HG02981 (cell line): ENCODE data around the gene CUL9.
"Not testable (repeated sequence)": the region's sequence is repeated elsewhere in the genome, so short reads cannot be mapped to it uniquely, and the experiment has no call there.

ENCODE experiments used
- ATAC-seq: cut with Tn5 transposase; IDR thresholded peaks from one replicate; pipeline ENCODE4 v1.9.1; 2021; ENCODE audit warnings: mild to moderate bottlenecking, moderate library complexity; ENCODE audit not compliant: unreplicated experiment

The CUL9 gene

GRCh38 chr6:43181942-43182860, at the start of gene CUL9:
CUL9 (plus strand) TSS chr6:43182196; CDS start chr6:43184311, 2,115 bp downstream.
- peak; percentile 86 for ATAC-seq

DNA sequence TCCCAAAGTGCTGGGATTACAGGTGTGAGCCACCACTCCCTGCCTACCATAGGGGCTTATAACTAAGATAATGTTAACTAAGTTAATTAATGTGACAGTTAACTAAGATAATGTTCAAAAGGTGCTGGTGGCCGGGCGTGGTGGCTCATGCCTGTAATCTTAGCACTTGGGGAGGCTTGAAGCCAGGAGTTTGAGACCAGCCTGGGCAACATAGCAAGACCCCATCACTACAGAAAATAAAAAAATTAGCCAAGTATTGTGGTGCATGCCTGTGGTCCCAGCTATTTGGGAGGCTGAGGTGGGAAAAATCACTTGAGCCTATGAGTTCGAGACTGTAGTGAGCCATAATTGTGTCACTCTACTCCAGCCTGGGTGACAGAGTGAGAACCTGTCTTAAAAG, 43.7 kb upstream of the CUL9 start:
- ATAC-seq = no peak

GRCh38 chr6:43139973-43140372, 42.0 kb upstream of the CUL9 start:
- ATAC-seq = not testable (repeated sequence)

DNA sequence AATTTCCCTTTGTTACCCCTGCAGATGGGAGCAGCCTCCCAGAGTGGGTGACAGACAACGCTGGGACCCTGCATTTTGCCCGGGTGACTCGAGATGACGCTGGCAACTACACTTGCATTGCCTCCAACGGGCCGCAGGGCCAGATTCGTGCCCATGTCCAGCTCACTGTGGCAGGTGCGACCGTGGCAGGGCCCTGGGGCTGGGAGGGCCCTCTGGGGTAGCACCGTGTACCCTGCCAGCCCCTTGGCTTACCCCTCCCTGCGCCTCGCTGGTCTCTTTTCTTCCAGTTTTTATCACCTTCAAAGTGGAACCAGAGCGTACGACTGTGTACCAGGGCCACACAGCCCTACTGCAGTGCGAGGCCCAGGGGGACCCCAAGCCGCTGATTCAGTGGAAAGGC, 40.4 kb upstream of the CUL9 start:
- no peak for ATAC-seq

GRCh38 chr6:43142101-43142500, 39.9 kb upstream of the CUL9 start:
- ATAC-seq = no peak

DNA sequence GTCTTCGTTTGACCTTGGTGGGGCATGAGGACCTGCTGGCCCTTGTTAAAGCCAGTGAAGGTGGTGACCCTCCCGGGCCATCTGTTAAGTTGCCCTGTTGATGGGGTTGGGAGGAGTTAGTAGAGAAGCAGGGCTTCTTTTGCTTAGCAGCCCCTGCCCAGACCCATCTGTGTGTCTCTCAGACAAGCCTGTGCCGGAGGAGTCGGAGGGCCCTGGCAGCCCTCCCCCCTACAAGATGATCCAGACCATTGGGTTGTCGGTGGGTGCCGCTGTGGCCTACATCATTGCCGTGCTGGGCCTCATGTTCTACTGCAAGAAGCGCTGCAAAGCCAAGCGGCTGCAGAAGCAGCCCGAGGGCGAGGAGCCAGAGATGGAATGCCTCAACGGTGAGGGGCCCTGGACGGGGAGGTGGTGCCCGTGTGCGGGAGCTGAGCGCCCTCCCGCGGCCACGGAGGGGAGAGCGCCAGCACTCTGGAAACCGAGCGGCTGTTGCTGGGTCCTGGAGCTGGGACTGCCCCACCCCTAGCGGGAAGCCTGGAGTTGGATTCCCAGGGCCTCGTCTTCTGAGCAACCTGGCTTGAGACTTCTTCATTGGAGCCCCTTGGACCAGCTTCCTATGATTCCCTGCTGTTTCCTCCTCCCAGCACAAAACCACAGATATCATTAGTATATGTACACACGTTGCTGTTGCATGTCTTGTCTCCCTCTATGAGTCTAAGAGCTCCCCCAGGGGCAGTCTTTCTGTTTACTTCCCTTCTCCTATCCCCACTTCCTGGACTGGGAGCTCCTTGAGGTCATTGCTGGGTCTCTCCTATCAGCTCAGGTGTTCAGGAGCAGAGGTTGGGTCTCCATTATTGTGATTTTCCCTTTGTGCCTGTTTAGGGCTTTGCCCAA, 38.5 kb upstream of the CUL9 start:
- peak; percentile 78 for ATAC-seq

DNA sequence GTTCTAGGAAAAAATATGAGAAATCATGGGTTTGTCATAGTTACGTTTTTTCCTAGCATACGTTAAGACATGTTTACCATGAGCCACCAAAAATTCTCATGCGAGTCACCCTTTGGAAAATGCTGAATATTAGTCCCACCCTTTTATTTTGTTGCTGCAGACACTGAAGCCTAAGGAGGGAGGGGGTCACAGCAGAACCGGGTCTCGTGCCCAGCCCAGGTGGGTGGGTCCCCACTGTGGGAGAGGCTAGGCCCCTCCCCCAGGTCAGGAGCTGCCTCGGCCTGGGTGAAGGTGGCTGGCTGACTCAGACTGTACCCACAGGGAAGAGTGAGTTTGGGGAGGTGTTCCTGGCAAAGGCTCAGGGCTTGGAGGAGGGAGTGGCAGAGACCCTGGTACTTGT, 37.1 kb upstream of the CUL9 start:
- no peak for ATAC-seq

GRCh38 chr6:43146261-43146660, 35.7 kb upstream of the CUL9 start:
- ATAC-seq = no peak

DNA sequence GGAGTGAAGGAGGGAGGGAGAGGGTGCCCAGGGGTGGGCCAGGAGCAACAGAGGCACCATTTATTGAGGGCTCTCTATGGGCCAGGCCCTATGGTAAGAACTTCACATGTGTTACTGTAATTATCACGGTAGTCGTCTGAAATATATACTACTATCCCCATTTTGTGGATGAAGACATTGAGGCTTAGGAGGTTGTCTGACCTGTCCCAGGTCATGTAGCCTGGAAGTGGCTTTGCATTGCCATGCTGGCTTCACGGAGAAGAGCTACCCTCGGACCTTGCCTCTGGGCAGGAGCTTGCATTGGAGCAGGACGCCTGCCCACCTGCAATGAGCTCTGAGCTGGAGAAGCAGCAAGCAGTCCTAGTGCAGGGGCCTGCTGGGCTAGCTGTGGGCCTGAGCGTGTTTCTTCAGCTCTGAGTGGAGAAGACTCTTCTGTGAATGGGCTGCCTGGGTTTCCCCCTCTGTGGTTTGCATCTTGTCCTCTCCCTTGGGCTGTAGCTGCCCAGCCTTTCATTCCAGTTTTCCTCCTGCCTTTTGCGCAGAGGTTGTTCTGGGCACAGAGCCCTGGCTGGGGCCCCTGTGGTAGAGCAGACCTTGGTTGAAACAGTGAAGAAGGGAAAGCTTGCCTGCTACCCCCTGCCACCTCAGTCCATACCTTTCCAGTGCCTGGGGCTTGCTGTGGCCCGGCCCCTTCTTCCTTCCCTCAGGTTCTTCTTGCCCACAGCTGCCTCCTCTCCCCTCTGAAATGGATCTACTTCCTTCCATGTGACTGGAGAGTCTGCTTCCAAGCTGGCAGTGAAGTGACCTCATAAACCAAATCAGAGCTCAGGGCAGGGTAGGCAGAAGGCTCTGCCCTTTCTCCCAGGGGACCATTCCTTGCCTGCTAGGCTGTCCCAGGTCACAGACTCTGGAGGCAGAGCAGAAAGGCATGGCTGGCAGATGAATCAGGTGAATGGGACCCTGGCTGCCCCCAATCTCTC, 35.0 kb upstream of the CUL9 start:
- ATAC-seq = no peak

- ATAC-seq = no peak
Observed at GRCh38 chr6:43147691-43148477, 34.1 kb upstream of the CUL9 start.

DNA sequence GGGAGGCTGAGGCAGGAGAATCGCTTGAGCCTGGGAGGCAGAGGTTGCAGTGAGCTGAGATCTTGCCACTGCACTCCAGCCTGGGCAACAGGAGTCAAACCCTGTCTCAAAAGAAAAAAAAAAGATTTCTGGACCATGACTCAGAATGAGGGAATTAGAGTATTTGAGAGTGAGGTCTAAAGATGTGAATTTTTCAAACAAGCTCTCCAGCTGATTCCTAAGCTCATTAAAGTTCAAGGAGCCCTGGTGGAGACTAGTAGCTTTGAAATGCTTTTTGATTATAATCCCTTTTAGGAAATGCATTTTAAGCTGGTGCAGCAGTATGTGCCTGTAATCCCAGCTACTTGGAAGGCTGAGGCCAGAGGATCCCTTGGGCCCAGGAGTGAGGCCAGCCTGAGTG, 32.7 kb upstream of the CUL9 start:
- no peak for ATAC-seq

- no peak for ATAC-seq
Observed at GRCh38 chr6:43150051-43150751, 31.8 kb upstream of the CUL9 start.

- no peak for ATAC-seq
Observed at GRCh38 chr6:43159599-43159998, 22.4 kb upstream of the CUL9 start.

DNA sequence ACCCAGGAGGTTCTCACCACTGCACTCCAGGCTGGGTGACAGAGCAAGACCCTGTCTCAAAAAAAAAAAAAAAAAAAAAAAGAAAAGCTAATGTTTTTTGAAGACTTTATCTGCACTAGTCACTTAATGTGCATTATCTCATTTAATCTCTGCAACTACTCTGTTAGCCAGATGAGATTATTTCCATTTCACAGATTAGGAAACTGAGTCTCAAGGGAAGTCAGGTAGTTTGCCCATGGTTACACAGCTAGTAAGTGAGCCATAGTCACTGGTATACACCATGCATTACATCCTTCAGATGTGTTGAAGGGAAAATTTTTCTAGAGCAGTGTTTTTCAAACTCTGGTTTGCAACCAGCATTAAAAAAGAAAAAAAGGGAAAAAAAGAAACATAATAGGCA, 18.1 kb upstream of the CUL9 start:
- no peak for ATAC-seq

DNA sequence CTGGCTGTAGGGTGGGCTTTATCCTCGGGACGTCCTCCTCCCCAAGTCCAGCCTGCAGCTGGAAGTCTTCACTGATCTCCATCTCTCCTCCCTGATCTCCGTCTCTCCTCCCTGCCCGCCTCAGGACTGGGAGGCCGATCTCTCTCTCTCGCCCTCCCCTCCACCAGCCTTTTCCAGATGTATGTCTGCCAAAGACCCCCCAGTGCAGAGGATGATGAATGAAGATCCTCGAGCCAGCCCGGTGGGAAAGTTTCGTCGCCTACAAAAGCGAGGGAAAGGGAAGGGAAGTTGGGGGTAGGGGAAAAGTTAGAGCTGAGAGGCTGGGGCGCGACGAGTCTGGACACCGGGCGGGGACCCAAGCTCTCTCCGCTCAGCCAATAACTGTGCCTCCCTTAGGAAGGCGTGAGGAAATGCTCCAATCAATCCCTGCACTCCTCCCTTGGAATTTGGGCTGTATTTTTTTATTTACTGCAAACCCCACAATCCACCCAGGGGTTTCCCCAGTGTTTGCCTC, 11.5 kb upstream of the CUL9 start:
- no peak for ATAC-seq

DNA sequence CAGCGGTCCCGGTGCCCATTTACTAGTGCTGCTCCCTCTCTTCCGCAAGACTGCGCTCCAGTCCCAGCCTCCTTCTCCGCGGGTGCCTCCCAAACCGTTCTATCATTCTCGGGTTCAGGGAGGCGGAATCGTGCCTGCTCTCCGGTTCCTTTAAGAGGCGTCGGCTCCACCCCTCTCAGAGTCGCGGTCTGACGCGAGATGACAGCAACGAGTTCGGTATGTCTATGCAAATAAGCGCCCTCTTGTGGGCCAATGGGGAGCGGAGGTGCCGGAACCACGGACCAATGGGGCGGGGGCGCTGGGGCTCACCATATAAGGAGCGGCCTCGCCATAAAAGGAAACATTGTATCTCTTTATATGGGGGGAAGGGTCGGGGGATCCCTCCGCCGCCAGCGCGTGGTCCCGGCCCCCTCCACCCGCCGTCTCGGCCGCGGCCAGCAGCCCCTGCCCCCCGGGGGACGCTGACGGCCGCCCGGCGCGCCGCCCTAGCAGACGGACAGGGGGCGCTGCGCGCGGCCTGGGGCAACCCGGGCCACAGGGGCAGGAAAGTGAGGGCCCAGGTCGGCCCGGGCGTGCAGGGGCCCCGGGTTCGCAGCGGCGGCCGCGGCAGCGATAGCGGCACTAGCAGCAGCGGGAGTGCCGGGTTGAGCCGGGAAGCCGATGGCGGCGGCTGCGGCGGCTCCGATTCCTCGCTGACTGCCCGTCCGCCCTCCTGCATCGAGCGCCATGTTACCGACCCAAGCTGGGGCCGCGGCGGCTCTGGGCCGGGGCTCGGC, 10.9 kb upstream of the CUL9 start, which contains the start of gene SRF:
SRF (plus strand) TSS at position 339 of the 776 bp plus-strand sequence; CDS start at position 727, 388 bp downstream.
- peak; percentile 53 for ATAC-seq

- ATAC-seq = no peak
Observed at GRCh38 chr6:43171707-43172103, 10.3 kb upstream of the CUL9 start.
